ENCODE data around the gene ZW10. TPM values are rescaled to one million over a fixed set of nuclear protein-coding genes. Genes with fewer than 3 reads are reported as not detected.

Gene ZW10
- total RNA-seq, 1 experiment from 2014 or later, result 19.3 TPM

- Histone ChIP-seq H3K4me2 (peak overlapping the region; percentile 52), H3K9me3 (ENCODE audit: insufficient read depth, low read depth) (no peaks in the 10 kb centered on the region), H3K27ac (no peak overlapping the region), H3K4me3 (no peak overlapping the region), H3K4me1 (replicated peaks; ENCODE audit: insufficient read depth) (no peaks in the 10 kb centered on the region), H3F3A (ENCODE audit: insufficient read depth, low read depth) (peaks cover 3% of the 10 kb centered on the region; the same call in 1 of the 2 replicates), H3K27me3 (ENCODE audit: insufficient read depth, low read depth) (peaks cover 8% of the 10 kb centered on the region; the same call in 1 of the 2 replicates), H3K9me2 (ENCODE audit: insufficient read depth) (no peaks in the 10 kb centered on the region), H3K36me3 (ENCODE audit: low read depth) (no peaks in the 10 kb centered on the region), H4K20me1 (ENCODE audit: insufficient read depth) (no peaks in the 10 kb centered on the region), H3K79me2 (ENCODE audit: low read depth) (peaks cover 1% of the 10 kb centered on the region), H2AFZ (peak overlapping the region; percentile 34; the same call in 1 of the 2 replicates)
- POLR2A ChIA-PET (ENCODE audit: unreplicated experiment), result no interaction called here
- no peak for TF ChIP-seq EZH2 (IDR thresholded peaks at IDR 0.05; ENCODE audit: low read depth)
- no peak for TF ChIP-seq CTCF (conservative IDR thresholded peaks at IDR 0.05)
- DNase-seq, result peak; percentile 18 to 67
- BruUV-seq (replicated peaks), result no TSS peak
- intact Hi-C loops (cut with micrococcal nuclease; ENCODE audit: unreplicated experiment), result loop anchor here (10.0 kb wide), 1 partner anchor 464 kb away; the partner anchor contains the start of gene TTC12
- CTCF ChIA-PET, result interaction anchor here (0.7 kb wide), 1 partner anchor 106 kb away, joined by 3 read pairs; no protein-coding TSS in a partner anchor
Measured at GRCh38 chr11:113778111-113778910, 4.8 kb upstream of the ZW10 start.

GRCh38 chr11:113774174-113774503 is 647 bp upstream of the ZW10 start:
- Histone ChIP-seq H3K36me3 (ENCODE audit: low read depth) (no peaks in the 10 kb centered on the region), H3K9me2 (ENCODE audit: insufficient read depth) (no peaks in the 10 kb centered on the region), H4K20me1 (ENCODE audit: insufficient read depth) (no peaks in the 10 kb centered on the region), H3K4me3 (peak overlapping the region; percentile 79; the same call in 1 of the 2 replicates), H3K27ac (no peak overlapping the region), H3F3A (ENCODE audit: insufficient read depth, low read depth) (peaks cover 3% of the 10 kb centered on the region; the same call in 1 of the 2 replicates), H3K4me1 (replicated peaks; ENCODE audit: insufficient read depth) (peaks cover 11% of the 10 kb centered on the region; the same call in 1 of the 2 replicates), H3K9me3 (ENCODE audit: insufficient read depth, low read depth) (no peaks in the 10 kb centered on the region), H3K79me2 (ENCODE audit: low read depth) (peaks cover 25% of the 10 kb centered on the region), H3K4me2 (peak overlapping the region; percentile 75), H2AFZ (peak overlapping the region; percentile 45; the same call in 1 of the 2 replicates), H3K27me3 (ENCODE audit: insufficient read depth, low read depth) (peaks cover 4% of the 10 kb centered on the region; the same call in 1 of the 2 replicates)
- no TSS peak for BruUV-seq (replicated peaks)
- no peak for DNase-seq
- ChIA-PET POLR2A (ENCODE audit: unreplicated experiment) (interaction anchor here (0.7 kb wide), 1 partner anchor 264 kb away, joined by 3 read pairs; no protein-coding TSS in a partner anchor), CTCF (no interaction called here)
- TF ChIP-seq EZH2 (IDR thresholded peaks at IDR 0.05; ENCODE audit: low read depth) (no peak), CTCF (conservative IDR thresholded peaks at IDR 0.05) (peak; percentile 47; the same call in 1 of the 2 replicates)
- intact Hi-C loops (cut with micrococcal nuclease; ENCODE audit: unreplicated experiment), result loop anchor here (10.0 kb wide), 1 partner anchor 459 kb away; the partner anchor contains the start of gene TTC12

GRCh38 chr11:113773092-113773415 is 438 bp downstream of the ZW10 start:
- CTCF ChIA-PET, result interaction anchor here (0.6 to 0.7 kb wide), 2 partner anchors 20 to 50 kb away, joined by 3 to 4 read pairs; no protein-coding TSS in a partner anchor
- POLR2A ChIA-PET (ENCODE audit: unreplicated experiment), result interaction anchor here (0.6 to 0.7 kb wide), 2 partner anchors 15 to 670 kb away, joined by 3 to 10 read pairs; no protein-coding TSS in a partner anchor
- Histone ChIP-seq H3K4me1 (replicated peaks; ENCODE audit: insufficient read depth) (peaks cover 11% of the 10 kb centered on the region; the same call in 1 of the 2 replicates), H3K79me2 (ENCODE audit: low read depth) (peaks cover 28% of the 10 kb centered on the region), H3K4me3 (peak overlapping the region; percentile 79), H3K27me3 (ENCODE audit: insufficient read depth, low read depth) (peaks cover 4% of the 10 kb centered on the region; the same call in 1 of the 2 replicates), H3K9me2 (ENCODE audit: insufficient read depth) (no peaks in the 10 kb centered on the region), H3K27ac (peak overlapping the region; percentile 47; the same call in 1 of the 2 replicates), H2AFZ (peak overlapping the region; percentile 97), H4K20me1 (ENCODE audit: insufficient read depth) (no peaks in the 10 kb centered on the region), H3F3A (ENCODE audit: insufficient read depth, low read depth) (peaks cover under 1% of the 10 kb centered on the region; the same call in 1 of the 2 replicates), H3K4me2 (peak overlapping the region; percentile 75), H3K36me3 (ENCODE audit: low read depth) (peaks cover 7% of the 10 kb centered on the region; the same call in 1 of the 2 replicates), H3K9me3 (ENCODE audit: insufficient read depth, low read depth) (no peaks in the 10 kb centered on the region)
- no peak for DNase-seq
- BruUV-seq (replicated peaks), result no TSS peak
- intact Hi-C loops (cut with micrococcal nuclease; ENCODE audit: unreplicated experiment), result loop anchor here (10.0 kb wide), 1 partner anchor 458 kb away; the partner anchor contains the start of gene TTC12
- TF ChIP-seq CTCF (conservative IDR thresholded peaks at IDR 0.05) (no peak), EZH2 (IDR thresholded peaks at IDR 0.05; ENCODE audit: low read depth) (no peak)

Data from PC-9 (cell line).